ENCODE results near the gene TCF7L2. TPM values are rescaled to one million over a fixed set of nuclear protein-coding genes. Genes with fewer than 3 reads are reported as not detected.

Gene TCF7L2
- total RNA-seq, 2 experiments from 2014 or later: 1.3 to 8.5 TPM

DNA sequence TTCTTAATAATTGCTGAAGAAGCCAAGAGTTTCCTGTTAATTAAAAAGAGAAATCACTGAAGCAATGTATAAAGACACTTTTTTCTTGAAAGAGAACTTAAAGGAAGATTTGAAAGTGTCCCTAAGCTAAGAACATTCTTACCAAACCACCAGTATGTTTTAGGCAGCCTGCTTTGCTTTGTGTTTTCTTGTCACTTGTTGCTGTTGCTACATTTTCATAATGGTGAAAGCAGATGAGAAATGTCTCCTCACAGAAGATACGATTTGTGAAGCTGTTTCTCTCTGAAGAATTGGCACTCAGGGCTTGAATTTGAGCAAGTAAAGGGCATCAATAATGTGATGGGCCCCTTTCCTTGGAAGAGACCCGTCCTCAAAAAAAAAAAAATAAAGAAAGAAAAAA, 30.9 kb downstream of the TCF7L2 start:
- H3K9me3 ChIP-seq (ENCODE audit: low read length): no peaks in the 10 kb centered on the region
- H4K20me1 ChIP-seq (ENCODE audit: insufficient read depth, low read length): peaks cover 7% of the 10 kb centered on the region
- peaks cover 24% of the 10 kb centered on the region for H3K4me1 ChIP-seq (ENCODE audit: insufficient read depth, low read length, poor library complexity, severe bottlenecking)
- intact Hi-C loops (cut with micrococcal nuclease; ENCODE audit: unreplicated experiment): no loop called here
- no peak overlapping the region for H3K4me3 ChIP-seq (ENCODE audit: low read depth, low read length, poor library complexity, severe bottlenecking)
- no peaks in the 10 kb centered on the region for H3K36me3 ChIP-seq (ENCODE audit: insufficient read depth, low read length)
- DNase-seq (ENCODE audit: low spot score): no peak
- H3K79me2 ChIP-seq (ENCODE audit: insufficient read depth, low read depth, low read length): no peaks in the 10 kb centered on the region
- H3K27ac ChIP-seq (ENCODE audit: low read depth, low read length, poor library complexity, severe bottlenecking): no peak overlapping the region
- no peaks in the 10 kb centered on the region for H3K9me2 ChIP-seq (ENCODE audit: insufficient read depth, low read length)
- H3K4me2 ChIP-seq (ENCODE audit: low read length): peak overlapping the region; percentile 77
- TF ChIP-seq, protein P1, sequence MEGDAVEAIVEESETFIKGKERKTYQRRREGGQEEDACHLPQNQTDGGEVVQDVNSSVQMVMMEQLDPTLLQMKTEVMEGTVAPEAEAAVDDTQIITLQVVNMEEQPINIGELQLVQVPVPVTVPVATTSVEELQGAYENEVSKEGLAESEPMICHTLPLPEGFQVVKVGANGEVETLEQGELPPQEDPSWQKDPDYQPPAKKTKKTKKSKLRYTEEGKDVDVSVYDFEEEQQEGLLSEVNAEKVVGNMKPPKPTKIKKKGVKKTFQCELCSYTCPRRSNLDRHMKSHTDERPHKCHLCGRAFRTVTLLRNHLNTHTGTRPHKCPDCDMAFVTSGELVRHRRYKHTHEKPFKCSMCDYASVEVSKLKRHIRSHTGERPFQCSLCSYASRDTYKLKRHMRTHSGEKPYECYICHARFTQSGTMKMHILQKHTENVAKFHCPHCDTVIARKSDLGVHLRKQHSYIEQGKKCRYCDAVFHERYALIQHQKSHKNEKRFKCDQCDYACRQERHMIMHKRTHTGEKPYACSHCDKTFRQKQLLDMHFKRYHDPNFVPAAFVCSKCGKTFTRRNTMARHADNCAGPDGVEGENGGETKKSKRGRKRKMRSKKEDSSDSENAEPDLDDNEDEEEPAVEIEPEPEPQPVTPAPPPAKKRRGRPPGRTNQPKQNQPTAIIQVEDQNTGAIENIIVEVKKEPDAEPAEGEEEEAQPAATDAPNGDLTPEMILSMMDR (conservative IDR thresholded peaks at IDR 0.05; ENCODE audit: low read length): no peak
- TF ChIP-seq EZH2phosphoT487 (IDR thresholded peaks at IDR 0.05; ENCODE audit: borderline replicate concordance, low read depth, low read length): no peak
- no peak overlapping the region for H2AFZ ChIP-seq (ENCODE audit: low read length)
- CTCF ChIA-PET (ENCODE audit: unreplicated experiment): no interaction called here
- POLR2A ChIA-PET: interaction anchor here (0.7 kb wide), 1 partner anchor 65 kb away, joined by 5 read pairs; no protein-coding TSS in a partner anchor
- no TSS peak for BruUV-seq (replicated peaks)

DNA sequence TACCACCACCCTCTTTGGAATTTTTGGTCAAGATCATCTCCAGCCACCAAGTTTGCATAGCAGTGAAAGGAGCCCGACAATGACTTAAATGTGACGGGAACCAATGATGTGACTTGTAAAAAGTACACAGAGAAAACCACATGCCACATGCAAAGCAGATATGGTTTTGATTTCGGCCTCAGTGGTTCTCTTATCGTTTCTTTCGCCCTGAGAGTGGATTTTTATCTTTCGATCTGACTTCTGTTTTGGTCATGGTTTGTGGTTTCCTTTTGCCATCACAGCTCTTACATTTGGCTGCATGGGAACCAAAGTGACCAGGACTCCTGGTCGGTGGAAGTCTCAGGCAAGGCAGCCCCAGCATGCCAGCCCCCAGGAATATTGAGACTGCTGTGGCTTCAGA, 31.5 kb downstream of the TCF7L2 start:
- Histone ChIP-seq H3K4me3 (ENCODE audit: low read depth, low read length, poor library complexity, severe bottlenecking) (peak overlapping the region; percentile 26), H2AFZ (ENCODE audit: low read length) (no peak overlapping the region), H3K4me1 (ENCODE audit: insufficient read depth, low read length, poor library complexity, severe bottlenecking) (peaks cover 28% of the 10 kb centered on the region), H3K36me3 (ENCODE audit: insufficient read depth, low read length) (no peaks in the 10 kb centered on the region), H3K9me2 (ENCODE audit: insufficient read depth, low read length) (no peaks in the 10 kb centered on the region), H3K9me3 (ENCODE audit: low read length) (no peaks in the 10 kb centered on the region), H3K27ac (ENCODE audit: low read depth, low read length, poor library complexity, severe bottlenecking) (no peak overlapping the region), H3K79me2 (ENCODE audit: insufficient read depth, low read depth, low read length) (no peaks in the 10 kb centered on the region), H3K4me2 (ENCODE audit: low read length) (peak overlapping the region; percentile 77), H4K20me1 (ENCODE audit: insufficient read depth, low read length) (peaks cover 7% of the 10 kb centered on the region)
- TF ChIP-seq, protein P1 (conservative IDR thresholded peaks at IDR 0.05; ENCODE audit: low read length): no peak
- TF ChIP-seq EZH2phosphoT487 (IDR thresholded peaks at IDR 0.05; ENCODE audit: borderline replicate concordance, low read depth, low read length): no peak
- ChIA-PET CTCF (ENCODE audit: unreplicated experiment) (no interaction called here), POLR2A (no interaction called here)
- peak; percentile 50 for DNase-seq (ENCODE audit: low spot score)
- no TSS peak for BruUV-seq (replicated peaks)
- intact Hi-C loops (cut with micrococcal nuclease; ENCODE audit: unreplicated experiment): no loop called here

DNA sequence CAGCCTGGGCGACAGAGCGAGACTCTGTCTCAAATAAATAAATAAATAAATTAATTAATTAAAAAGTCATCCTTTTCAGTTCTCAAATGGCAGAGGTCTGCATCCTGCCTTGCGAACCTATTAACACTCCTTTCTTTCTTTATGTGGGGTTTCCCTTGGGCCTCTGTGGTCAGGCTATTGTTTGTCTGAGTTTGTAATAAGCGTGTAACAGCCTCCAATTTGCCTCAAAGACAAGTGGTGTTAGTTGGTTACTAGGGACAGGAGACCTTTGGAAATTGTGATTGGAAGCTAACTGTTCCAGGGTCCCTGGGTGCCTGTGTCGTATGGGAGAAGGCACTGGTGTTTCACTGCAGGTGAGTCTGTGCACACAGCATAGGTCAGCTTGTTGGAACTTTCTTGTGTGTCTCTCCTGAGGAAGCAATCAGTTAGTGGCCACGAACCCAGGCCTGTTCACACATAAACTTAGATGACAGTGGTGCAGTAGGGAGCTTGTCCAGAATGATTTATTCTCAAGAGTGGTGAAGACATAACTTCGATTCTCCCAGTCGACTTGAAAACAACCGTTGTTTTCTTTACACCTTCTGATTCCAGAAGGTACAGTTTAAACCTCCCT, 33.5 kb downstream of the TCF7L2 start:
- no peak for DNase-seq (ENCODE audit: low spot score)
- Histone ChIP-seq H3K9me2 (ENCODE audit: insufficient read depth, low read length) (no peaks in the 10 kb centered on the region), H4K20me1 (ENCODE audit: insufficient read depth, low read length) (peaks cover 7% of the 10 kb centered on the region), H3K4me3 (ENCODE audit: low read depth, low read length, poor library complexity, severe bottlenecking) (no peak overlapping the region), H3K9me3 (ENCODE audit: low read length) (no peaks in the 10 kb centered on the region), H3K4me1 (ENCODE audit: insufficient read depth, low read length, poor library complexity, severe bottlenecking) (peaks cover 28% of the 10 kb centered on the region), H3K4me2 (ENCODE audit: low read length) (no peak overlapping the region), H3K79me2 (ENCODE audit: insufficient read depth, low read depth, low read length) (no peaks in the 10 kb centered on the region), H3K36me3 (ENCODE audit: insufficient read depth, low read length) (no peaks in the 10 kb centered on the region), H2AFZ (ENCODE audit: low read length) (no peak overlapping the region), H3K27ac (ENCODE audit: low read depth, low read length, poor library complexity, severe bottlenecking) (no peak overlapping the region)
- no TSS peak for BruUV-seq (replicated peaks)
- ChIA-PET CTCF (ENCODE audit: unreplicated experiment) (interaction anchor here (0.6 kb wide), 1 partner anchor 407 kb away, joined by 3 read pairs; no protein-coding TSS in a partner anchor), POLR2A (interaction anchor here (0.6 kb wide), 1 partner anchor 10 kb away, joined by 3 read pairs; no protein-coding TSS in a partner anchor)
- intact Hi-C loops (cut with micrococcal nuclease; ENCODE audit: unreplicated experiment): no loop called here
- TF ChIP-seq EZH2phosphoT487 (IDR thresholded peaks at IDR 0.05; ENCODE audit: borderline replicate concordance, low read depth, low read length): no peak
- TF ChIP-seq, protein P1 (conservative IDR thresholded peaks at IDR 0.05; ENCODE audit: low read length): no peak
